Astrocyte (in vitro differentiated cells and primary cell): Measurements from ENCODE around the gene WNT9A. TPM values are rescaled to one million over a fixed set of nuclear protein-coding genes. Genes with fewer than 3 reads are reported as not detected.

ENCODE experiments used
- DNase-seq: peaks from one replicate; pipeline ENCODE4 v3.0.0-alpha.2; 2010; ENCODE audit warnings: low read depth
- FAIRE-seq: peaks from 2 replicates; lab custom pipeline; 2011; peaks lifted over from hg19 to GRCh38; lab: Jason Lieb, UNC
- H2AFZ ChIP-seq: 2 replicates; pipeline ENCODE4 v1.6.0; 2012; ENCODE audit warnings: low read depth, low read length, inconsistent platforms
- H3K27ac ChIP-seq: 2 replicates; pipeline ENCODE4 v1.5.1; 2011; ENCODE audit warnings: low read depth, low read length, inconsistent platforms
- H3K27me3 ChIP-seq: 2 replicates; pipeline ENCODE4 v1.6.0; 2011; ENCODE audit warnings: low read length, inconsistent platforms; ENCODE audit not compliant: insufficient read depth
- H3K36me3 ChIP-seq: 2 replicates; pipeline ENCODE4 v1.5.1; 2011; ENCODE audit warnings: low read length, inconsistent platforms; ENCODE audit not compliant: insufficient read depth
- H3K4me1 ChIP-seq: 2 replicates; pipeline ENCODE4 v1.5.1; 2011; ENCODE audit warnings: low read length, inconsistent platforms; ENCODE audit not compliant: insufficient read depth
- H3K4me2 ChIP-seq: 2 replicates; pipeline ENCODE4 v1.6.0; 2012; ENCODE audit warnings: low read length, inconsistent platforms
- H3K4me3 ChIP-seq: 2 replicates; pipeline ENCODE4 v1.5.1; 2011; ENCODE audit warnings: low read depth, mild to moderate bottlenecking, low read length, inconsistent platforms; ENCODE audit not compliant: insufficient read depth
- H3K79me2 ChIP-seq: 2 replicates; pipeline ENCODE4 v1.6.0; 2012; ENCODE audit warnings: mild to moderate bottlenecking, low read length, inconsistent platforms; ENCODE audit not compliant: insufficient read depth
- H3K9ac ChIP-seq: 2 replicates; pipeline ENCODE4 v1.6.0; 2012; ENCODE audit warnings: mild to moderate bottlenecking, low read length, inconsistent platforms
- H3K9me3 ChIP-seq: 2 replicates; pipeline ENCODE4 v1.5.1; 2012; ENCODE audit warnings: low read depth, mild to moderate bottlenecking, low read length, inconsistent platforms; ENCODE audit not compliant: insufficient read depth
- H4K20me1 ChIP-seq: 2 replicates; pipeline ENCODE4 v1.6.0; 2012; ENCODE audit warnings: low read length, inconsistent platforms; ENCODE audit not compliant: insufficient read depth
- H3K27ac Mint-ChIP-seq: one replicate; pipeline ENCODE4 v1.8.0; 2021; ENCODE audit warnings: mild to moderate bottlenecking, mixed read lengths; ENCODE audit not compliant: unreplicated experiment
- H3K27me3 Mint-ChIP-seq: one replicate; pipeline ENCODE4 v1.8.0; 2021; ENCODE audit warnings: low read depth, mixed read lengths; ENCODE audit not compliant: unreplicated experiment
- H3K36me3 Mint-ChIP-seq: one replicate; pipeline ENCODE4 v1.8.0; 2021; ENCODE audit warnings: low read depth, mixed read lengths; ENCODE audit not compliant: unreplicated experiment
- H3K4me1 Mint-ChIP-seq: one replicate; pipeline ENCODE4 v1.8.0; 2021; ENCODE audit warnings: low read depth, mixed read lengths; ENCODE audit not compliant: unreplicated experiment
- H3K4me3 Mint-ChIP-seq: one replicate; pipeline ENCODE4 v1.8.0; 2021; ENCODE audit warnings: mild to moderate bottlenecking, moderate library complexity, mixed read lengths; ENCODE audit not compliant: unreplicated experiment
- H3K9me3 Mint-ChIP-seq: one replicate; pipeline ENCODE4 v1.8.0; 2021; ENCODE audit warnings: mild to moderate bottlenecking, mixed read lengths; ENCODE audit not compliant: unreplicated experiment
- CTCF ChIP-seq: IDR thresholded peaks from 2 replicates; pipeline ENCODE4 v1.5.1; 2011; ENCODE audit warnings: low read depth, mild to moderate bottlenecking, inconsistent platforms, low read length, moderate library complexity; ENCODE audit not compliant: insufficient read depth
- EZH2 ChIP-seq: IDR thresholded peaks from 2 replicates; pipeline ENCODE4 v1.6.1; 2012; ENCODE audit warnings: mild to moderate bottlenecking, low read length, inconsistent platforms; ENCODE audit not compliant: insufficient read depth
- total RNA-seq: library from RNA; stranded (reverse); gene quantifications from 2 replicates; pipeline ENCODE4 v1.2.1, GENCODE V29; 2021

Gene WNT9A
- total RNA-seq, 1 donor from 2014 or later: 4.1 TPM

GRCh38 chr1:227897704-227898438 lies 49.9 kb downstream of the WNT9A start:
- H3K36me3 ChIP-seq: no peaks in the 10 kb centered on the region
- no peaks in the 10 kb centered on the region for H3K79me2 ChIP-seq
- H3K4me3 Mint-ChIP-seq: no peak overlapping the region
- H2AFZ ChIP-seq: no peak overlapping the region
- no peaks in the 10 kb centered on the region for H4K20me1 ChIP-seq
- no peak for DNase-seq
- H3K4me1 ChIP-seq: peaks cover 3% of the 10 kb centered on the region
- no peak overlapping the region for H3K27ac ChIP-seq
- no peaks in the 10 kb centered on the region for H3K36me3 Mint-ChIP-seq
- H3K9ac ChIP-seq: no peak overlapping the region
- peaks cover 2% of the 10 kb centered on the region for H3K4me1 Mint-ChIP-seq
- peaks cover 3% of the 10 kb centered on the region for H3K9me3 Mint-ChIP-seq
- H3K27me3 Mint-ChIP-seq: peaks cover 1% of the 10 kb centered on the region
- H3K27ac Mint-ChIP-seq: no peak overlapping the region
- no peaks in the 10 kb centered on the region for H3K9me3 ChIP-seq
- H3K4me2 ChIP-seq: no peak overlapping the region
- FAIRE-seq: no peak
- no peak overlapping the region for H3K4me3 ChIP-seq
- no peak for TF ChIP-seq CTCF
- no peak for TF ChIP-seq EZH2
- H3K27me3 ChIP-seq: no peaks in the 10 kb centered on the region

- no peak overlapping the region for H3K4me3 ChIP-seq
- H3K27ac ChIP-seq: no peak overlapping the region
- H4K20me1 ChIP-seq: no peaks in the 10 kb centered on the region
- H3K27me3 Mint-ChIP-seq: peaks cover 1% of the 10 kb centered on the region
- H3K4me1 ChIP-seq: peaks cover 2% of the 10 kb centered on the region
- H3K4me3 Mint-ChIP-seq: no peak overlapping the region
- FAIRE-seq: no peak
- DNase-seq: no peak
- no peaks in the 10 kb centered on the region for H3K36me3 Mint-ChIP-seq
- H3K27ac Mint-ChIP-seq: no peak overlapping the region
- H3K36me3 ChIP-seq: no peaks in the 10 kb centered on the region
- H3K79me2 ChIP-seq: no peaks in the 10 kb centered on the region
- H3K4me2 ChIP-seq: no peak overlapping the region
- H3K4me1 Mint-ChIP-seq: peaks cover 2% of the 10 kb centered on the region
- TF ChIP-seq CTCF: no peak
- TF ChIP-seq EZH2: no peak
- H3K9me3 ChIP-seq: no peaks in the 10 kb centered on the region
- no peak overlapping the region for H2AFZ ChIP-seq
- H3K27me3 ChIP-seq: no peaks in the 10 kb centered on the region
- H3K9me3 Mint-ChIP-seq: peaks cover 3% of the 10 kb centered on the region
- H3K9ac ChIP-seq: no peak overlapping the region
Measured at GRCh38 chr1:227896710-227897655, 50.7 kb downstream of the WNT9A start.
